Activated CD4-positive, CD25-positive, alpha-beta regulatory T cell treated with anti-CD3 and anti-CD28 coated beads, Interleukin-2, amount 50 U/mL, for 16 hours (primary cell): ENCODE measurements around the gene RPL41.
A peak's percentile ranks its signal among the peaks of the same experiment; 100 is the strongest.

Experiments
- DNase-seq: peaks from one replicate; pipeline ENCODE4 v3.0.0-alpha.2; 2020; ENCODE audit warnings: low read depth, low spot score

RPL41 gene

GRCh38 chr12:56127888-56128669 is 11.6 kb downstream of the RPL41 start, which contains the start of gene ESYT1:
TSS of gene ESYT1 (plus strand) at chr12:56128267. CDS start at chr12:56128320, 53 bp downstream.
- peak; percentile 97 for DNase-seq

- no peak for DNase-seq
Measured at GRCh38 chr12:56128670-56129205, 12.3 kb downstream of the RPL41 start.

GRCh38 chr12:56129206-56129941 is 12.9 kb downstream of the RPL41 start:
- peak; percentile 43 for DNase-seq

DNA sequence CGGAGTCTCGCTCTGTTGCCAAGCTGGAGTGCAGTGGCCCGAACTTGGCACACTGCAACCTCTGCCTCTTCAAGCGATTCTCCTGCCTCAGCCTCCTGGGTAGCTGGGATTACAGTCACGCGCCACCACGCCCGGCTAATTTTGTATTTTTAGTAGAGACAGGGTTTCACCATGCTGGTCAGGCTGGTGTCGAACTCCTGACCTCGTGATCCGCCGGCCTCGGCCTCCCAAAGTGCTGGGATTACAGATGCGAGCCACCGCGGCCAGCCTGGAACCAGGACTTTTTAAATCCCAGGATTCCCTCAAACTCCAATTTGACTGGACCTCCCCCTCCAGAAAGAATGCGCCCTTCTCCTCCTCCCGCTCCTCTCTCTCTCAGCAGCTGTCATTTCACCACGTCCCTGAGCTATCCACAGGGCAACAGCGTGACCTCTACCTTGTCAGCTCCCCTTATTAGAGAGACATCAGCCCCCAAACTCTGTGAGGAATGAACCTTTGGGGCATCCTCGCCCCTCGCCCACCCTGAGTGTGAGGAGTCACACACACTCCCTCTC is 13.6 kb downstream of the RPL41 start:
- no peak for DNase-seq

GRCh38 chr12:56130876-56131275 is 14.4 kb downstream of the RPL41 start:
- no peak for DNase-seq

GRCh38 chr12:56134897-56135296 is 18.5 kb downstream of the RPL41 start:
- DNase-seq: no peak

- DNase-seq: no peak
Measured at GRCh38 chr12:56137853-56138571, 21.6 kb downstream of the RPL41 start.

GRCh38 chr12:56141946-56142784 is 25.7 kb downstream of the RPL41 start:
- DNase-seq: no peak

GRCh38 chr12:56143217-56143616 is 26.8 kb downstream of the RPL41 start:
- no peak for DNase-seq

DNA sequence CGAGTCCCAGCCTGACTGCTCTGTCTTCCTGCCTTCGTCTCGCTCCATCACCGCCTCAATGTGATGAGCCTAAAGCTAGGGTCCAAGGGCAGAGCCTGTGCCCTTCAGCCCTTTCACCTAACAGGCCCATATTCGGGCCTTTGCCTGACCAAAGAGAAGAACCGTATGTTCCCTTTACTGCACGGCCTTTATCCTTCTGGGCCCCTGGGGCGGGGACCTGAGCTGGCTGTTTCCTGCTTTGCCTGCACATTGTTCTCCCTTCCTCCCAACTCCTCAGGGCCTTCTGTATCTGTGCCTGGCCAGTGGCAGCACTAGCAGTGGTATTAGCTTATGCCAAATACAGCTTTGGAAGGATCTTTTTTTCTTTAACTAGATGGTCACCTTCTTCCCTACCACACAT is 27.4 kb downstream of the RPL41 start:
- no peak for DNase-seq

- no peak for DNase-seq
Measured at GRCh38 chr12:56145217-56145616, 28.8 kb downstream of the RPL41 start.

DNA sequence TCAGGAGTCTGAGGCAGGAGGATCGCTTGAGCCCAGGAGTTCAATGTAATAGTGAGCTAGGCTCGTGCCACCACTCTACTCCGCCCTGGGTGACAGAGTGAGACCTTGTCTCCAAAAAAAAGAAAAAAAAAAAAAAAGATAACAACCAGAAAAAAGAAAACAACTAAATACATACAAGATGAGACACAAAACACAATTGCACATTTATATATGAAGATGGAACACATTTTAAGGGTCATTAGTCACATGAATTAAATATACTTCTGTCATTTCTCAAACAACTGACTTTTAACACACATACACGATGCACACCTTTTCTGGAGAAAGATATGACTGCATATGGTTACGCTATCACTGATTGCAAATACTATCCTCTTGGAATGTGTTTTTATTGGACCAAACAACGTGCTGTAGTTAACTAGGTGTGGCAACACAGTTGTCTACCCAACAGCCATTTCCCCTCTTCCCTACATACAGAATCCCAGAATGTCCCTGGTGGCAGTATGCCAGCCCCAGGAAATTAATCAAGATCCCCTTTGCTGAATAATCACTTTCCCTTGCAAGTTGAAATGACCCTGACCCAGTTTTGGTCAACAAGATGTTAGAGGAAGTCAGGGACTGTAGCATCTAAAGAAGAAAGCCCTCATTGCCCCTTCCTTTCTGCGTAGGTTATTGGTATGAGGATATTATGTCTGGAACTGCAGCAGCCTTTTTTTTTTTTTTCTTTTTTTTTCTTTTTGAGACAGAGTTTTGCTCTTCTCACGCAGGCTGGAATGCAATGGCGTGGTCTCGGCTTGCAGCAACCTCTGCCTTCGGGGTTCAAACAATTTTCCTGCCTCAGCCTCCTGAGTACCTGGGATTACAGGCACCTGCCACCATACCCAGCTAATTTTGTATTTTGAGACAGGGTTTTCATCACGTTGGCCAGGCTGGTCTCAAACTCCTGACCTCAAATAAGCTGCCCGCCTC is 30.3 kb downstream of the RPL41 start:
- no peak for DNase-seq

- no peak for DNase-seq
Measured at GRCh38 chr12:56150563-56150962, 34.1 kb downstream of the RPL41 start.

DNA sequence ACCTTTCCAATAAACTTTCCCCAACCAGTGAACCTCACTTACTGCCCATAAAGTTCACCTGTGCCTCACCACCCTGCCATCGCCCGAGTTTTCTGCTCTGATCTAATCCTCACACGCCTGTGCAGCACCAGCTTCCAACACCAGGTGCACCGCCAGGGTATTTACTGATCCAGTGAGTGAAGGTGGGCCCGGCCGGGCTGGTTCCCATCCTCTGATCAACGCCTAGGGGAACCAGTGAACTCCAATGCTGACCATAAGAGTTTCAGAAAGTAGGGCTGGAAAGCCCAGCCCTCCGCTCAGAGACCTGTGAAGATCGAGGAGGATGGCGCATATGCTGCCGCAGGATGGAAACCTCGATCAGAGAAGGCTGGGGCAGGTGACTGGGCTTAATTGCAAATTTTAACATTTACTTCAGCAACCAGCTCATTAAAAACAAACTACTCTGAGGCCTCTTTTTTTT is 35.3 kb downstream of the RPL41 start:
- peak; percentile 44 for DNase-seq

- DNase-seq: peak; percentile 90
Measured at GRCh38 chr12:56152132-56152755, 35.8 kb downstream of the RPL41 start, which contains the start of gene MYL6B. TSS of gene MYL6B (plus strand) at chr12:56152587. CDS start at chr12:56153919, 1,332 bp downstream.

- DNase-seq: no peak
Measured at GRCh38 chr12:56152756-56153677, 36.6 kb downstream of the RPL41 start.

DNA sequence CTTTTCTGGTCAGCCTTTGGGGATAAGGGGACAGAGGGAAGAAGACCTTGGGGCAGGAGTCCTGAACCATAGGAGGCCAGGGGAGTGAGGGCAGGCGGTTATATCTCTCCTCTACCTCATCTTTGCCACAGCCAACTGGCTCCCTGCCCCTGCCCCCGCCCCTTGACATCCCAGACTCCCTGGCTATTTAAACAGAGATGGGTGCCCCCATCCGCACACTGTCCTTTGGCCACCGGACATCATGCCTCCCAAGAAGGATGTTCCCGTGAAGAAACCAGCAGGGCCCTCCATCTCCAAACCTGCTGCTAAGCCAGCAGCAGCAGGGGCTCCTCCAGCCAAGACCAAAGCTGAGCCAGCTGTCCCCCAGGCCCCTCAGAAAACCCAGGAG is 37.2 kb downstream of the RPL41 start:
- no peak for DNase-seq

- no peak for DNase-seq
Measured at GRCh38 chr12:56154246-56154771, 37.9 kb downstream of the RPL41 start.
